Prostate gland (tissue), 2 donors: ENCODE data around the gene ATXN7. TPM values are rescaled to one million over a fixed set of nuclear protein-coding genes. Genes with fewer than 3 reads are reported as not detected.

Experiments
- DNase-seq: peaks from one replicate; pipeline ENCODE4 v3.0.0-alpha.2; 2019; ENCODE audit warnings: low spot score
- H3K27ac ChIP-seq, 2 donors: fragments of 200-600 bp; sonication (generic); 2 replicates each; pipeline ENCODE4 v1.5.1; 2017 to 2019
- H3K27me3 ChIP-seq: fragments of 200-600 bp; sonication (generic); replicated peaks from 2 replicates; pipeline ENCODE4 v1.5.1; 2019; ENCODE audit not compliant: insufficient read depth
- H3K36me3 ChIP-seq, 2 donors: fragments of 200-600 bp; sonication (generic); 1 replicate in 1 of 2; 2 replicates in 1 of 2; pipeline versions ENCODE4 v1.5.1 to v1.8.1; 2017 to 2019
- H3K4me1 ChIP-seq: fragments of 200-600 bp; sonication (generic); replicated peaks from 2 replicates; pipeline ENCODE4 v1.5.1; 2019
- H3K4me3 ChIP-seq, 2 donors: fragments of 200-600 bp; sonication (generic); 2 replicates each; pipeline ENCODE4 v1.5.1; 2017 to 2019
- H3K9me3 ChIP-seq: fragments of 200-600 bp; sonication (generic); 2 replicates; pipeline ENCODE4 v1.5.1; 2017
- POLR2A ChIP-seq: fragments of 450-650 bp; IDR thresholded peaks from one replicate; pipeline ENCODE4 v1.6.1; 2016; ENCODE audit warnings: antibody characterized with exemption, mild to moderate bottlenecking
- POLR2AphosphoS5 ChIP-seq: sonication (generic); formaldehyde crosslinking; IDR thresholded peaks from one replicate; pipeline ENCODE4 v1.6.1; 2017; ENCODE audit warnings: antibody characterized with exemption
- WGBS: methylation state at CpG from one replicate; pipeline ENCODE4 v1.1.5; 2018; 5-methylcytosine and 5-hydroxymethylcytosine counted together
- intact Hi-C: fragments of 100-400 bp; cut with DNase I; formaldehyde crosslinking; loops from one replicate; pipeline ENCODE4 v1.14.2; 2022
- total RNA-seq, 2 donors: library from RNA; depleted of rRNA; stranded (reverse); fragments of >200 nt; gene quantifications; one replicate each; pipeline ENCODE4 v1.1.0, GENCODE V29; 2016
- TF ChIP-seq, protein P1 (sequence below), 4 experiments: fragments of 200-600 bp in 2 of 4; fragments of 450-650 bp in 2 of 4; sonication (generic) in 2 of 4; IDR thresholded peaks; 1 replicate in 3 of 4; 2 replicates in 1 of 4; pipeline ENCODE4 v1.5.1; 2016 to 2019; ENCODE audit warnings: antibody characterized with exemption in 4 of 4, mild to moderate bottlenecking in 2 of 4, moderate library complexity in 2 of 4

ATXN7 gene
- total RNA-seq, 2 donors from 2014 or later, result 18.0 to 30.8 TPM

DNA sequence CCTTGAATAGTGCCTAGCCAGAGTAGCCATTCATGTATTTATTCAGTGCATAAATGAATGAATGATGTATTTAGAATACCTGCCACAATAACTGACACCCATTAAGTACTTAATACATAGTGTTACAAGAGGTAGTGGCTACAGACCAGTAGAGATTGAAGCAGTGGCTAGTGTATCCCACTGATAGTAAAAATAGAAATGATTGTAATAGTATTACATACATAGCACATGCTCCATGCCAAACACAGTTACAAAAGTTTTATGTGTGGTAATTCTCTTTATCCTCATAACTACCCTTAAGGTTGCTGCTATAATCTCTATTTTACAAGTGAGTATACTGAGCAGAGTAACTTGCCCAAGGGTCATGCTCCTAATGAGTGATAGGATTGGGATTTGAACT lies 78.9 kb downstream of the ATXN7 start:
- no peak overlapping the region for H3K27ac ChIP-seq
- no peaks in the 10 kb centered on the region for H3K9me3 ChIP-seq
- no peak for DNase-seq
- no peak overlapping the region for H3K4me3 ChIP-seq
- no peaks in the 10 kb centered on the region for H3K27me3 ChIP-seq
- intact Hi-C loops, result no loop called here
- no peaks in the 10 kb centered on the region for H3K36me3 ChIP-seq
- no peak for TF ChIP-seq POLR2A
- no peak for TF ChIP-seq POLR2AphosphoS5
- no peaks in the 10 kb centered on the region for H3K4me1 ChIP-seq

DNA sequence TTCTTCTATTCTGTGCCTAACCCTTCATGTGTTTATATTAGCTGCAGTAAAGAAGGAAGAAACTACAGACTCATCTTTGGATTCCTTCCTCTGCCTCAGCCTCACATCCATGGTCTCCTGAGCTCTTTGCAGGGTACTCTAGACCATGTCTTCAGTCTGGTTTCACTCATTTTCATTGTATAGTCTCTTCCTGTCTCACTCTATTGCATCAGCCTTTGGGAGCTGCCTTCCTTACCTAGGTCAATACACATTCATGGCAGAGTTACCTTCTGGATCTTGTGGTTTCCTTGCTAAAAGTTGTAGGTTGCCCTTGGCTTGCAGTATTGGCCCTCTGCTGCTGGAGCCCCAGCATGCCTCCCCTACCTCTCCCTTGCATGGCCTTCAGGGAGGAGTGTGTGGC lies 80.0 kb downstream of the ATXN7 start:
- no peak for TF ChIP-seq POLR2AphosphoS5
- TF ChIP-seq POLR2A, result no peak
- TF ChIP-seq, protein P1, sequence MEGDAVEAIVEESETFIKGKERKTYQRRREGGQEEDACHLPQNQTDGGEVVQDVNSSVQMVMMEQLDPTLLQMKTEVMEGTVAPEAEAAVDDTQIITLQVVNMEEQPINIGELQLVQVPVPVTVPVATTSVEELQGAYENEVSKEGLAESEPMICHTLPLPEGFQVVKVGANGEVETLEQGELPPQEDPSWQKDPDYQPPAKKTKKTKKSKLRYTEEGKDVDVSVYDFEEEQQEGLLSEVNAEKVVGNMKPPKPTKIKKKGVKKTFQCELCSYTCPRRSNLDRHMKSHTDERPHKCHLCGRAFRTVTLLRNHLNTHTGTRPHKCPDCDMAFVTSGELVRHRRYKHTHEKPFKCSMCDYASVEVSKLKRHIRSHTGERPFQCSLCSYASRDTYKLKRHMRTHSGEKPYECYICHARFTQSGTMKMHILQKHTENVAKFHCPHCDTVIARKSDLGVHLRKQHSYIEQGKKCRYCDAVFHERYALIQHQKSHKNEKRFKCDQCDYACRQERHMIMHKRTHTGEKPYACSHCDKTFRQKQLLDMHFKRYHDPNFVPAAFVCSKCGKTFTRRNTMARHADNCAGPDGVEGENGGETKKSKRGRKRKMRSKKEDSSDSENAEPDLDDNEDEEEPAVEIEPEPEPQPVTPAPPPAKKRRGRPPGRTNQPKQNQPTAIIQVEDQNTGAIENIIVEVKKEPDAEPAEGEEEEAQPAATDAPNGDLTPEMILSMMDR (IDR thresholded peaks at IDR 0.05), result no peak
- Histone ChIP-seq H3K4me3 (no peak overlapping the region), H3K27ac (no peak overlapping the region), H3K36me3 (no peaks in the 10 kb centered on the region), H3K4me1 (no peaks in the 10 kb centered on the region), H3K27me3 (no peaks in the 10 kb centered on the region), H3K9me3 (no peaks in the 10 kb centered on the region)
- no peak for DNase-seq
- intact Hi-C loops, result no loop called here

DNA sequence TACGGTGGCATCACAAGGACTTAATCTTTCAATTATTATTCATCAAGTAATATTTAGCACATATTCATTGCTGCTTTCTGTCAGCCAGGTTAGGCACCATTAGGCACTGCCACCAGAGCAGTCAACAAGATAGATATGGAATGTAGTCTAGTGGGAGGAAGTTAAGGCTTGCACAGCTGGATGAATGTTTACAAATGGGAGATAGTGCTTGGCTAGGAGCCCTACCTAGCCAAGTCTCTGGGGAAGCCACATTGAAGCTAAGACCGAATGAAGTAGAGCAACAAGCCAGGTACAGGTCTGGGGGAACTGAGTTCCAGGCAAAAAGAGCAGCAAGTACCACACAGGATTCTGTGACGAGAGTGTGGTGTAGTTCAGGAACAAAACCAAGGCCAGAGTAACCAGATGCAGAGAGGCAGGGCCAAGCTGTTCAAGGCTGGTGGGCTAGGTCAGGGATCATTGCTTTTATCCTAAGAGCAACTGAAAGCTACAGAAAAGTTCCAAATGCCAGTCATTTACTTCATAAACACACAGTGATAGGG lies 82.0 kb downstream of the ATXN7 start:
- Histone ChIP-seq H3K4me1 (no peaks in the 10 kb centered on the region), H3K4me3 (no peak overlapping the region), H3K36me3 (no peaks in the 10 kb centered on the region), H3K9me3 (no peaks in the 10 kb centered on the region), H3K27ac (no peak overlapping the region), H3K27me3 (no peaks in the 10 kb centered on the region)
- WGBS, result 67% methylated on average over 3 of the region's 3 CpGs
- no peak for TF ChIP-seq POLR2A
- no peak for TF ChIP-seq POLR2AphosphoS5
- TF ChIP-seq, protein P1 (IDR thresholded peaks at IDR 0.05), result no peak
- intact Hi-C loops, result no loop called here
- no peak for DNase-seq

DNA sequence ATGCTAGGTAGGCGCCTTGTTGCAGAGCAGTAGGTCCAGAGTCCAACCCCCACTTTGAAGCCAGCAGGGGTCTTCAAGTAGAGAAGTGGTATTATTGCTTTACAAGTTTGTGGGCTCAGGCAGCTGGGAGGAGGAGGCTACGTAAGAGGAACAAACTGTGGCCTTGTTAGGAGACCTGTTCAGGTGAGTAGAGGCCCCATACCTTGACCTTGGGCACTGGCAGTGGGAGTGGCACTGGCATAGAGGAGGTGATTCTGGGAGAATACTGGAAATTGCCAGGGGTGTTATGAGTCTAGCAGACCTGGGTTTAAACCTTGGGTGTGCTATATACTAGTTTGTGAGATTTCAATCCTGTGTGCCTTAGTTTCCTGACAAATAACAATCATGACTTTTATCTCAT lies 83.1 kb downstream of the ATXN7 start:
- 100% methylated on average over 2 of the region's 2 CpGs for WGBS
- intact Hi-C loops, result no loop called here

DNA sequence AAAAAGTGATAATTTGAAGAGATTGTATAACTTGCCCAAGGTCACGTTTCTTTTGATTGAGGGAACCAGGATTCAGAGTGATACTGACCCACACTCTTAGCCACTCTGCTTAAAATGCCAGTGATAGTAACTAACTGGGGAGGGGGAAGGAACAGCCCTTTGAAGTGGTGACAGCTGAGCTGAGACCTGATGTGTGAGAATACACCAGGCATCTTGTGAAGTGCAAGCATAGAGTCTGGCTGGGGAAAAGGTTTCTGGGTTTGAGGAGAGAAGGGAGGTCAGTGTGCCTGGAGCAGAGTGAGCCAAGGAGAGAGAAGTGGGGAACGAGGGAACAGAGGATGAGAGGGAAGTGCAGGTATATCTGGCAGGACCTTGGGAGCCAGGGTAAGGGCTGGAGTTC lies 83.9 kb downstream of the ATXN7 start:
- Histone ChIP-seq H3K27me3 (no peaks in the 10 kb centered on the region), H3K4me3 (no peak overlapping the region), H3K9me3 (no peaks in the 10 kb centered on the region), H3K27ac (no peak overlapping the region), H3K36me3 (no peaks in the 10 kb centered on the region), H3K4me1 (peaks cover 7% of the 10 kb centered on the region)
- WGBS, result 85% methylated on average over 2 of the region's 2 CpGs
- no peak for DNase-seq
- TF ChIP-seq POLR2AphosphoS5 (no peak), POLR2A (no peak)
- TF ChIP-seq, protein P1 (IDR thresholded peaks at IDR 0.05), result no peak
- intact Hi-C loops, result no loop called here

More for the DNA sequence above, 83.1 kb downstream of the ATXN7 start:
- Histone ChIP-seq H3K36me3 (no peaks in the 10 kb centered on the region), H3K27me3 (no peaks in the 10 kb centered on the region), H3K4me1 (peaks cover 7% of the 10 kb centered on the region), H3K4me3 (no peak overlapping the region), H3K9me3 (no peaks in the 10 kb centered on the region), H3K27ac (no peak overlapping the region)
- DNase-seq, result no peak
- TF ChIP-seq, protein P1 (IDR thresholded peaks at IDR 0.05), result no peak
- TF ChIP-seq POLR2A (no peak), POLR2AphosphoS5 (no peak)
